ENCODE data around the gene TRIM37. TPM values are rescaled to one million over a fixed set of nuclear protein-coding genes. Genes with fewer than 3 reads are reported as not detected.

Gene TRIM37
- total and polyA plus RNA-seq, 4 donors = 5.4 to 12.9 (median 8.1) TPM

- no peaks in the 10 kb centered on the region for H3K4me1 ChIP-seq (ENCODE audit: control insufficient read depth in 4 of 4, insufficient read depth in 4 of 4, low read length in 3 of 4)
- H3K9ac ChIP-seq (ENCODE audit: low read depth in 1 of 2, low read length in 2 of 2) = no peak overlapping the region
- WGBS = 96% methylated on average over 5 of the region's 5 CpGs
- H3K36me3 ChIP-seq (ENCODE audit: control insufficient read depth in 4 of 4, insufficient read depth in 3 of 4, low read depth in 1 of 4, low read length in 3 of 4) = peaks cover 2 to 25% (median 17%) of the 10 kb centered on the region in 4 donors
- H3K4me3 ChIP-seq (ENCODE audit: low read depth in 1 of 3, low read length in 3 of 3) = no peak overlapping the region
- TF ChIP-seq NR2F2 (IDR thresholded peaks at IDR 0.05) (no peak), JUND (IDR thresholded peaks at IDR 0.05) (no peak), FOXA2 (IDR thresholded peaks at IDR 0.05) (no peak), YY1 (IDR thresholded peaks at IDR 0.05) (no peak), ZBTB33 (IDR thresholded peaks at IDR 0.05) (no peak), TAF1 (conservative IDR thresholded peaks at IDR 0.05) (no peak), RAD21 (IDR thresholded peaks at IDR 0.05) (no peak), FOXA1 (IDR thresholded peaks at IDR 0.05) (no peak)
- H3K27ac ChIP-seq (ENCODE audit: low read depth in 1 of 2, low read length in 2 of 2) = no peak overlapping the region
- H3K9me3 ChIP-seq (ENCODE audit: control insufficient read depth in 4 of 4, low read length in 3 of 4) = no peaks in the 10 kb centered on the region
- H3K27me3 ChIP-seq (ENCODE audit: control insufficient read depth in 4 of 4, insufficient read depth in 4 of 4, low read length in 3 of 4) = no peaks in the 10 kb centered on the region
- DNase-seq (ENCODE audit: low spot score) = no peak
Observed at GRCh38 chr17:59038734-59039133, 67.9 kb downstream of the TRIM37 start.

DNA sequence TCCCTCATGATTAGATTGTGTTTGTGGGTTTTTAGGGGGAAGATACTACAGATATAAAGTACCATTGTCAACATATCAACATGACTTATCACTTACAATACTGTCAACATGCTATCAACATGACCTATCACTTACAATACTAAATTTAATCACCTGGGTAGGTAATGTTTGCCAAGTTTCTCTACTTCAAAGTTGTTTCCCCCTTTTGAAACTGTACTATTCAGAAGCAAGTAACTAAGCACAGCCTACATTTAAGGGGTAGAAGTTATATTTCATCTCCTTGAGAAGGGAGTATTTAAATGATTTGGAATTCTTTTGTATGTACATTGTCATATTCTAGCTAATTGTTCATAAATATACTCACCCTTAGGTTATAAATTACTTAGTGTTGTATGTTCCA is 68.7 kb downstream of the TRIM37 start:
- Histone ChIP-seq H3K9me3 (ENCODE audit: control insufficient read depth in 4 of 4, low read length in 3 of 4) (no peaks in the 10 kb centered on the region), H3K9ac (ENCODE audit: low read depth in 1 of 2, low read length in 2 of 2) (no peak overlapping the region), H3K4me1 (ENCODE audit: control insufficient read depth in 4 of 4, insufficient read depth in 4 of 4, low read length in 3 of 4) (no peaks in the 10 kb centered on the region), H3K27ac (ENCODE audit: low read depth in 1 of 2, low read length in 2 of 2) (no peak overlapping the region), H3K4me3 (ENCODE audit: low read depth in 1 of 3, low read length in 3 of 3) (no peak overlapping the region), H3K36me3 (ENCODE audit: control insufficient read depth in 4 of 4, insufficient read depth in 3 of 4, low read depth in 1 of 4, low read length in 3 of 4) (peaks cover 2 to 17% (median 10%) of the 10 kb centered on the region in 4 donors), H3K27me3 (ENCODE audit: control insufficient read depth in 4 of 4, insufficient read depth in 4 of 4, low read length in 3 of 4) (no peaks in the 10 kb centered on the region)
- TF ChIP-seq RXRA (IDR thresholded peaks at IDR 0.05) (no peak), HNF4G (IDR thresholded peaks at IDR 0.05) (no peak), SP1 (IDR thresholded peaks at IDR 0.05) (no peak), REST (IDR thresholded peaks at IDR 0.05) (no peak), JUND (IDR thresholded peaks at IDR 0.05) (no peak), YY1 (IDR thresholded peaks at IDR 0.05) (no peak), TAF1 (conservative IDR thresholded peaks at IDR 0.05) (no peak), ZBTB33 (IDR thresholded peaks at IDR 0.05) (no peak), EGR1 (IDR thresholded peaks at IDR 0.05; ENCODE audit: low read depth in 2 of 2) (no peak), GABPA (IDR thresholded peaks at IDR 0.05 in 1 of 2, conservative IDR thresholded peaks at IDR 0.05 in 1 of 2) (no peak), RAD21 (IDR thresholded peaks at IDR 0.05) (no peak), FOXA2 (IDR thresholded peaks at IDR 0.05) (no peak)
- TF ChIP-seq, protein P1, sequence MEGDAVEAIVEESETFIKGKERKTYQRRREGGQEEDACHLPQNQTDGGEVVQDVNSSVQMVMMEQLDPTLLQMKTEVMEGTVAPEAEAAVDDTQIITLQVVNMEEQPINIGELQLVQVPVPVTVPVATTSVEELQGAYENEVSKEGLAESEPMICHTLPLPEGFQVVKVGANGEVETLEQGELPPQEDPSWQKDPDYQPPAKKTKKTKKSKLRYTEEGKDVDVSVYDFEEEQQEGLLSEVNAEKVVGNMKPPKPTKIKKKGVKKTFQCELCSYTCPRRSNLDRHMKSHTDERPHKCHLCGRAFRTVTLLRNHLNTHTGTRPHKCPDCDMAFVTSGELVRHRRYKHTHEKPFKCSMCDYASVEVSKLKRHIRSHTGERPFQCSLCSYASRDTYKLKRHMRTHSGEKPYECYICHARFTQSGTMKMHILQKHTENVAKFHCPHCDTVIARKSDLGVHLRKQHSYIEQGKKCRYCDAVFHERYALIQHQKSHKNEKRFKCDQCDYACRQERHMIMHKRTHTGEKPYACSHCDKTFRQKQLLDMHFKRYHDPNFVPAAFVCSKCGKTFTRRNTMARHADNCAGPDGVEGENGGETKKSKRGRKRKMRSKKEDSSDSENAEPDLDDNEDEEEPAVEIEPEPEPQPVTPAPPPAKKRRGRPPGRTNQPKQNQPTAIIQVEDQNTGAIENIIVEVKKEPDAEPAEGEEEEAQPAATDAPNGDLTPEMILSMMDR (IDR thresholded peaks at IDR 0.05; ENCODE audit: low read depth, low read length, missing input control) = no peak
- no peak for DNase-seq (ENCODE audit: low spot score)

Data from liver (tissue), 9 donors.